Prostate gland (tissue), 2 donors: Measurements from ENCODE around the gene CAMK2N2. TPM values are rescaled to one million over a fixed set of nuclear protein-coding genes. Genes with fewer than 3 reads are reported as not detected.

Experiments
- DNase-seq: peaks from one replicate; pipeline ENCODE4 v3.0.0-alpha.2; 2019; ENCODE audit warnings: low spot score
- H3K27ac ChIP-seq, 2 donors: fragments of 200-600 bp; sonication (generic); 2 replicates each; pipeline ENCODE4 v1.5.1; 2017 to 2019
- H3K27me3 ChIP-seq: fragments of 200-600 bp; sonication (generic); replicated peaks from 2 replicates; pipeline ENCODE4 v1.5.1; 2019; ENCODE audit not compliant: insufficient read depth
- H3K36me3 ChIP-seq, 2 donors: fragments of 200-600 bp; sonication (generic); 1 replicate in 1 of 2; 2 replicates in 1 of 2; pipeline versions ENCODE4 v1.5.1 to v1.8.1; 2017 to 2019
- H3K4me1 ChIP-seq: fragments of 200-600 bp; sonication (generic); replicated peaks from 2 replicates; pipeline ENCODE4 v1.5.1; 2019
- H3K4me3 ChIP-seq, 2 donors: fragments of 200-600 bp; sonication (generic); 2 replicates each; pipeline ENCODE4 v1.5.1; 2017 to 2019
- H3K9me3 ChIP-seq: fragments of 200-600 bp; sonication (generic); 2 replicates; pipeline ENCODE4 v1.5.1; 2017
- POLR2A ChIP-seq: fragments of 450-650 bp; IDR thresholded peaks from one replicate; pipeline ENCODE4 v1.6.1; 2016; ENCODE audit warnings: antibody characterized with exemption, mild to moderate bottlenecking
- POLR2AphosphoS5 ChIP-seq: sonication (generic); formaldehyde crosslinking; IDR thresholded peaks from one replicate; pipeline ENCODE4 v1.6.1; 2017; ENCODE audit warnings: antibody characterized with exemption
- WGBS: methylation state at CpG from one replicate; pipeline ENCODE4 v1.1.5; 2018; 5-methylcytosine and 5-hydroxymethylcytosine counted together
- intact Hi-C: fragments of 100-400 bp; cut with DNase I; formaldehyde crosslinking; loops from one replicate; pipeline ENCODE4 v1.14.2; 2022
- microRNA counts, 2 donors: library from miRNA; unstranded; fragments of <30 nt; microRNA quantifications; one replicate each; lab custom pipeline; 2016 to 2017
- microRNA-seq: library from miRNA; unstranded; fragments of <30 nt; microRNA quantifications from one replicate; pipeline ENCODE4, GENCODE V29; 2016
- small RNA-seq, 2 donors: library from RNA; depleted of rRNA; stranded (forward); fragments of <200 nt; gene quantifications; one replicate each; pipeline ENCODE3, GENCODE V24; 2016
- total RNA-seq, 2 donors: library from RNA; depleted of rRNA; stranded (reverse); fragments of >200 nt; gene quantifications; one replicate each; pipeline ENCODE4 v1.1.0, GENCODE V29; 2016
- TF ChIP-seq, protein P1 (sequence below), 4 experiments: fragments of 200-600 bp in 2 of 4; fragments of 450-650 bp in 2 of 4; sonication (generic) in 2 of 4; IDR thresholded peaks; 1 replicate in 3 of 4; 2 replicates in 1 of 4; pipeline ENCODE4 v1.5.1; 2016 to 2019; ENCODE audit warnings: antibody characterized with exemption in 4 of 4, mild to moderate bottlenecking in 2 of 4, moderate library complexity in 2 of 4

CAMK2N2 gene
- total RNA-seq, 2 donors from 2014 or later: 0.82 TPM; not detected in 1

DNA sequence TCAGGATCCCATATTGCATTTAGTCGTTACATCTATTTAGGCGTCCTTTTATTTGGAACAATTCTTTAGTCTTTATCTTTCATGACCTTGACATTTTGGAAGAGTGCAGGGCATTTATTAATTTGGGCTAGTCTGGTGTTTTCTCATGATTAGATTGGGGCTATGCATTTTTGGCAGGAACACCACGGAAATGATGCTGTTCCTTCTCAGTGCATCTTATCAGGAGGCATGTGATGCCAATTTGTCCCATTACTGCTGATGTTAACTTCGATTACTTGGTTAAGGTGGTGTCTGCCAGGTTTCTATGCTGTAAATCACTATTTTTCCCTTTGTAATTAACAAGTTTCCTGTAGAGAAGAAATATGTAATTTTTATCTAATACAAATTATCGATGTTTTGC lies 50.1 kb downstream of the CAMK2N2 start:
- H3K4me1 ChIP-seq: no peaks in the 10 kb centered on the region
- 55% methylated on average over 5 of the region's 5 CpGs for WGBS
- intact Hi-C loops: no loop called here
- TF ChIP-seq POLR2A (no peak), POLR2AphosphoS5 (no peak)
- TF ChIP-seq, protein P1, sequence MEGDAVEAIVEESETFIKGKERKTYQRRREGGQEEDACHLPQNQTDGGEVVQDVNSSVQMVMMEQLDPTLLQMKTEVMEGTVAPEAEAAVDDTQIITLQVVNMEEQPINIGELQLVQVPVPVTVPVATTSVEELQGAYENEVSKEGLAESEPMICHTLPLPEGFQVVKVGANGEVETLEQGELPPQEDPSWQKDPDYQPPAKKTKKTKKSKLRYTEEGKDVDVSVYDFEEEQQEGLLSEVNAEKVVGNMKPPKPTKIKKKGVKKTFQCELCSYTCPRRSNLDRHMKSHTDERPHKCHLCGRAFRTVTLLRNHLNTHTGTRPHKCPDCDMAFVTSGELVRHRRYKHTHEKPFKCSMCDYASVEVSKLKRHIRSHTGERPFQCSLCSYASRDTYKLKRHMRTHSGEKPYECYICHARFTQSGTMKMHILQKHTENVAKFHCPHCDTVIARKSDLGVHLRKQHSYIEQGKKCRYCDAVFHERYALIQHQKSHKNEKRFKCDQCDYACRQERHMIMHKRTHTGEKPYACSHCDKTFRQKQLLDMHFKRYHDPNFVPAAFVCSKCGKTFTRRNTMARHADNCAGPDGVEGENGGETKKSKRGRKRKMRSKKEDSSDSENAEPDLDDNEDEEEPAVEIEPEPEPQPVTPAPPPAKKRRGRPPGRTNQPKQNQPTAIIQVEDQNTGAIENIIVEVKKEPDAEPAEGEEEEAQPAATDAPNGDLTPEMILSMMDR (IDR thresholded peaks at IDR 0.05): no peak
- no peak overlapping the region for H3K4me3 ChIP-seq
- no peaks in the 10 kb centered on the region for H3K36me3 ChIP-seq
- H3K9me3 ChIP-seq: no peaks in the 10 kb centered on the region
- no peak for DNase-seq
- H3K27me3 ChIP-seq: no peaks in the 10 kb centered on the region
- H3K27ac ChIP-seq: no peak overlapping the region

MicroRNA genes within 50 kb of the gene (microRNA counts, 767-probe panel; counts per million panel counts)
- microRNA hsa-miR-1224-3p (lab: Ali Mortazavi, UCI) (0 to 431 counts per million in 2 donors), microRNA hsa-miR-1224-5p (lab: Ali Mortazavi, UCI) (431 to 1,274 counts per million in 2 donors)

Small RNAs within 50 kb of the gene (microRNA-seq; reads per million reads assigned to microRNA genes)
- gene MIR1224: 3.4 reads per million, percentile 38 among the genes with 10 or more reads in this experiment

Small RNAs within 50 kb of the gene (small RNA-seq; reads per million reads assigned to genes)
- gene MIR1224: 0.19 to 1.2 reads per million in 2 donors

Other genes starting within 250 kb of the CAMK2N2 start
- gene ABCC5, start 243.7 kb downstream of the CAMK2N2 start, total RNA-seq: 10 to 100 TPM; 17.9 to 43.6 TPM
- not detected for gene HTR3D, start 229.8 kb downstream of the CAMK2N2 start, total RNA-seq
- gene HTR3C, start 208.5 kb downstream of the CAMK2N2 start, total RNA-seq: under 1 TPM in 1 of 2 donors, not detected in 1; 0.50 TPM
- not detected for gene HTR3E, start 164.5 kb downstream of the CAMK2N2 start, total RNA-seq
- gene EIF2B5, start 126.2 kb downstream of the CAMK2N2 start, total RNA-seq: 10 to 100 TPM; 54.9 to 61.5 TPM
- gene DVL3, start 106.2 kb downstream of the CAMK2N2 start, total RNA-seq: 10 to 100 TPM; 61.7 to 95.1 TPM
- gene AP2M1, start 86.7 kb downstream of the CAMK2N2 start, total RNA-seq: 100 to 1,000 TPM; 183 to 307 TPM
- gene ABCF3, start 75.4 kb downstream of the CAMK2N2 start, total RNA-seq: 100 to 1,000 TPM in 1 of 2 donors, 10 to 100 TPM in 1; 62.9 to 103 TPM
- 1 to 10 TPM in 1 of 2 donors, under 1 TPM in 1; 0.46 to 7.8 TPM for gene VWA5B2, start 32.0 kb downstream of the CAMK2N2 start, total RNA-seq
- 10 to 100 TPM; 78.4 to 79.4 TPM for gene ALG3, start 12.6 kb downstream of the CAMK2N2 start, total RNA-seq
- 1 to 10 TPM; 6.1 TPM for gene EEF1AKMT4, start 11.9 kb downstream of the CAMK2N2 start, total RNA-seq
- gene ECE2, start 14.5 kb upstream of the CAMK2N2 start, total RNA-seq: under 1 TPM in 1 of 2 donors, not detected in 1; 0.57 TPM
- 100 to 1,000 TPM; 230 to 272 TPM for gene PSMD2, start 37.7 kb upstream of the CAMK2N2 start, total RNA-seq
- gene EIF4G1, start 53.1 kb upstream of the CAMK2N2 start, total RNA-seq: 100 to 1,000 TPM; 331 to 370 TPM
- gene FAM131A, start 76.0 kb upstream of the CAMK2N2 start, total RNA-seq: 10 to 100 TPM; 22.0 to 71.0 TPM
- 10 to 100 TPM in 1 of 2 donors, 1 to 10 TPM in 1; 4.9 to 47.5 TPM for gene CLCN2, start 100.1 kb upstream of the CAMK2N2 start, total RNA-seq
- gene POLR2H, start 100.2 kb upstream of the CAMK2N2 start, total RNA-seq: 10 to 100 TPM; 62.7 to 89.2 TPM
- not detected for gene THPO, start 116.7 kb upstream of the CAMK2N2 start, total RNA-seq
- gene CHRD, start 118.5 kb upstream of the CAMK2N2 start, total RNA-seq: 1 to 10 TPM; 2.5 to 8.0 TPM